ENCODE results near the gene NPLOC4.

NPLOC4 gene

DNA sequence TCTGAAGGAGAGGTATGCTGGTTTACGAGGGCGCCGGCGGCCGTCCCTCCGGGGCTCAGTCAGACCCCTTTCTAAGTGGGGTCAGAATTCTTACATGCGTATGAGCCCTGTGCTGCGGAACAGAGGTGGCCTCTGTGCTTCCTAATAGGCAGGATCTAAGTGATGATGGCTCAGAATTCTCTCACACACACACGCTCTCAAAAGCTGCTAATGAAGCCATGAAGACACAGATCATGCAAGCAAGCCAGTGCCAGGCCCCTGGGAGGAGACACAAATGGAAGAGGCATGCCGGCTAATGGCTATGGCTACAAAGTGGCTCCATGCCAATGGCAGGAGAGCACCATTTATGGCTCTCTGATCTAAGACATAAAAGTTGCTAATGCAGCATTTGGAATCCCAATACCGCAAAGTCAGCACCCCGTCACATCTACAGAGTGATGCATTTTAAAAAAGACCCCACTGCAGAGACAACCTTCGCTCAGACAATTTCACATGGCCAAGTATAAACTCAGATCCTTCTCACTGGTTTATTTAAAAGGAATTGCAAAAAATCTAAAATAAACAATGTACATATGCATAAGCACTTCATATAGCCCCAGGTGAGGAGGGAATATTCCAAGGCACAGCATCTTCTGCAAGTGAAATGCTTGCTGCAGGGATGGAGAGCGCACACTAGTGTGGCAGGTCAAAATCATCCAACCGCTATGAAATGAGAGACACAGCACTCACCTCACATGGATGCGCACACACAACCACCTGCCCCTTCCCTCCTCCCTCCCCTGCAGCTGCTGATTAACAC is 24.5 kb downstream of the NPLOC4 start:
- H2AFZ ChIP-seq = no peak overlapping the region
- peaks cover 61% of the 10 kb centered on the region for H3K79me2 ChIP-seq
- H3K9ac ChIP-seq = no peak overlapping the region
- no peak for TF ChIP-seq CTCF (IDR thresholded peaks at IDR 0.05)
- no peaks in the 10 kb centered on the region for H3K9me3 ChIP-seq (ENCODE audit: control insufficient read depth, low read length)
- no peaks in the 10 kb centered on the region for H3K4me1 ChIP-seq
- no peaks in the 10 kb centered on the region for H3K36me3 ChIP-seq (ENCODE audit: control insufficient read depth, insufficient read depth, low read length)
- H3K4me2 ChIP-seq (ENCODE audit: low read length) = no peak overlapping the region
- H3K27me3 ChIP-seq (ENCODE audit: control insufficient read depth, insufficient read depth, low read length) = no peaks in the 10 kb centered on the region
- H3K4me3 ChIP-seq (ENCODE audit: low read depth, low read length) = no peak overlapping the region
- no peak overlapping the region for H3K27ac ChIP-seq

GRCh38 chr17:81609541-81610311 is 27.2 kb downstream of the NPLOC4 start:
- H3K4me1 ChIP-seq = no peaks in the 10 kb centered on the region
- H3K27ac ChIP-seq = no peak overlapping the region
- H2AFZ ChIP-seq = no peak overlapping the region
- H3K4me2 ChIP-seq (ENCODE audit: low read length) = no peak overlapping the region
- H3K4me3 ChIP-seq (ENCODE audit: low read depth, low read length) = no peak overlapping the region
- no peaks in the 10 kb centered on the region for H3K27me3 ChIP-seq (ENCODE audit: control insufficient read depth, insufficient read depth, low read length)
- H3K9ac ChIP-seq = no peak overlapping the region
- no peak for TF ChIP-seq CTCF (IDR thresholded peaks at IDR 0.05)
- peaks cover 41% of the 10 kb centered on the region for H3K79me2 ChIP-seq
- no peaks in the 10 kb centered on the region for H3K9me3 ChIP-seq (ENCODE audit: control insufficient read depth, low read length)
- H3K36me3 ChIP-seq (ENCODE audit: control insufficient read depth, insufficient read depth, low read length) = no peaks in the 10 kb centered on the region

DNA sequence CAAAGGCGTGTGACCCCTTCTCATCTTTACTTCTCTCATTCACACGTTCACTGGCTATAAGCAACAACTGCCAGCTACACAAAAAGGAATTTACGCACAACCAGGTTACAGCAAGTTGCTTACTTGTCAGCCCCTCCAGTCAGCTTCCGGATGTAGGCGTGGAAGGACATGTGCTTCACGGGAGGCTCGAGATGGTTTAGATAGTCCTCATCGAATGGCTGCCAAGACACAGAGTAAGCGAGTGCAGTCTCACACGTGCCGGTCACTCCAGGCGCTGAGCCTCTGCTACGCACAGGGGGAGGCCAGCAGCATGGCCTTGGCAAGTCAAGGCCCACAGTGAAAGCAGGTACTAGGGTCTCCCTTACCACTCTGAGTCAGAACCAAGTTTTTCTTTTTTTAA is 28.3 kb downstream of the NPLOC4 start:
- no peaks in the 10 kb centered on the region for H3K4me1 ChIP-seq
- no peak overlapping the region for H3K27ac ChIP-seq
- no peak overlapping the region for H3K4me2 ChIP-seq (ENCODE audit: low read length)
- H3K9ac ChIP-seq = no peak overlapping the region
- H3K27me3 ChIP-seq (ENCODE audit: control insufficient read depth, insufficient read depth, low read length) = no peaks in the 10 kb centered on the region
- H3K9me3 ChIP-seq (ENCODE audit: control insufficient read depth, low read length) = no peaks in the 10 kb centered on the region
- peaks cover 37% of the 10 kb centered on the region for H3K79me2 ChIP-seq
- TF ChIP-seq CTCF (IDR thresholded peaks at IDR 0.05) = no peak
- H2AFZ ChIP-seq = no peak overlapping the region
- H3K36me3 ChIP-seq (ENCODE audit: control insufficient read depth, insufficient read depth, low read length) = no peaks in the 10 kb centered on the region
- H3K4me3 ChIP-seq (ENCODE audit: low read depth, low read length) = no peak overlapping the region

DNA sequence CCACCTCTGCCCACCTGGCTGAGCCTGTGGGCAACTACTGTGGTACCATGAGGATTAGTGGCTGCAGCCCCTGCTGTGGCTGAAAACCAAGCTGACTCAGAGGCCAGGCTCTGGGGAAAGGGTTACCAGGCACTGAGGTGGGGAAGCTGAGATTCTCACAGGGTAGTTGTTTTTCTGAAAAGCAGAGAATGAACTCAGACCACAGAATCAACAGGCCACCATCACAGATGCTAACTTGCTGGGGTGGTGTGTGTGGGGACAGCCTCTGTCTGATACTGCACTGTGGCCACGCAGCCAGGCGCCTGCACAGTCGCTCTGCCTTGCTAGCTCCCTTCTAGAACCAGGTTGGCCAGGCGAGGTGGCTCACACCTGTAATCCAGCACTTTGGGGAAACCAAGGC is 28.8 kb downstream of the NPLOC4 start:
- Histone ChIP-seq H3K27me3 (ENCODE audit: control insufficient read depth, insufficient read depth, low read length) (no peaks in the 10 kb centered on the region), H3K4me1 (no peaks in the 10 kb centered on the region), H3K79me2 (peaks cover 37% of the 10 kb centered on the region), H3K27ac (no peak overlapping the region), H3K4me3 (ENCODE audit: low read depth, low read length) (no peak overlapping the region), H3K9me3 (ENCODE audit: control insufficient read depth, low read length) (no peaks in the 10 kb centered on the region), H2AFZ (no peak overlapping the region), H3K4me2 (ENCODE audit: low read length) (no peak overlapping the region), H3K9ac (no peak overlapping the region), H3K36me3 (ENCODE audit: control insufficient read depth, insufficient read depth, low read length) (no peaks in the 10 kb centered on the region)
- no peak for TF ChIP-seq CTCF (IDR thresholded peaks at IDR 0.05)
